Hepatocyte (in vitro differentiated cells): ENCODE data around the gene EIPR1.

ENCODE experiments used
- CTCF ChIP-seq: fragments of 200-600 bp; sonication (generic); IDR thresholded peaks from 2 replicates; pipeline ENCODE4 v1.5.1; 2016; ENCODE audit warnings: antibody characterized with exemption, mild to moderate bottlenecking; ENCODE audit not compliant: poor library complexity
- EZH2 ChIP-seq: fragments of 200-600 bp; sonication (generic); IDR thresholded peaks from 2 replicates; pipeline ENCODE4 v1.6.1; 2016; ENCODE audit warnings: antibody characterized with exemption, mild to moderate bottlenecking, borderline replicate concordance
- EZH2phosphoT487 ChIP-seq: fragments of 200-600 bp; sonication (generic); IDR thresholded peaks from one replicate; pipeline ENCODE4 v1.6.1; 2018; ENCODE audit warnings: antibody characterized with exemption, mild to moderate bottlenecking, low read depth, moderate library complexity; ENCODE audit not compliant: unreplicated experiment, severe bottlenecking

GRCh38 chr2:3170792-3171455 lies 206.7 kb downstream of the EIPR1 start:
- TF ChIP-seq CTCF, result no peak
- no peak for TF ChIP-seq EZH2
- no peak for TF ChIP-seq EZH2phosphoT487
